ENCODE data around the gene ZNF384.

- TF ChIP-seq, protein P1, sequence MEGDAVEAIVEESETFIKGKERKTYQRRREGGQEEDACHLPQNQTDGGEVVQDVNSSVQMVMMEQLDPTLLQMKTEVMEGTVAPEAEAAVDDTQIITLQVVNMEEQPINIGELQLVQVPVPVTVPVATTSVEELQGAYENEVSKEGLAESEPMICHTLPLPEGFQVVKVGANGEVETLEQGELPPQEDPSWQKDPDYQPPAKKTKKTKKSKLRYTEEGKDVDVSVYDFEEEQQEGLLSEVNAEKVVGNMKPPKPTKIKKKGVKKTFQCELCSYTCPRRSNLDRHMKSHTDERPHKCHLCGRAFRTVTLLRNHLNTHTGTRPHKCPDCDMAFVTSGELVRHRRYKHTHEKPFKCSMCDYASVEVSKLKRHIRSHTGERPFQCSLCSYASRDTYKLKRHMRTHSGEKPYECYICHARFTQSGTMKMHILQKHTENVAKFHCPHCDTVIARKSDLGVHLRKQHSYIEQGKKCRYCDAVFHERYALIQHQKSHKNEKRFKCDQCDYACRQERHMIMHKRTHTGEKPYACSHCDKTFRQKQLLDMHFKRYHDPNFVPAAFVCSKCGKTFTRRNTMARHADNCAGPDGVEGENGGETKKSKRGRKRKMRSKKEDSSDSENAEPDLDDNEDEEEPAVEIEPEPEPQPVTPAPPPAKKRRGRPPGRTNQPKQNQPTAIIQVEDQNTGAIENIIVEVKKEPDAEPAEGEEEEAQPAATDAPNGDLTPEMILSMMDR (optimal IDR thresholded peaks at IDR 0.05 in 1 of 3, IDR thresholded peaks at IDR 0.05 in 1 of 3, conservative IDR thresholded peaks at IDR 0.05 in 1 of 3; ENCODE audit: extremely low read depth in 1 of 3, insufficient read depth in 2 of 3, low read length in 3 of 3): no peak
- no peak for TF ChIP-seq EZH2 (IDR thresholded peaks at IDR 0.05; ENCODE audit: low read length)
Measured at GRCh38 chr12:6685814-6686213, 3.4 kb downstream of the ZNF384 start.
